Activated CD4-positive, alpha-beta T cell treated with anti-CD3 and anti-CD28 coated beads, Interleukin-2, Interleukin-6, amounts not matched to agents 100 ng/mL and 50 ng/mL, durations not matched to agents 16 hours and 8 hours (primary cell): Measurements from ENCODE around the gene ELN.

Source experiments
- DNase-seq: peaks from one replicate; pipeline ENCODE4 v3.0.0-alpha.2; 2020

Gene ELN

DNA sequence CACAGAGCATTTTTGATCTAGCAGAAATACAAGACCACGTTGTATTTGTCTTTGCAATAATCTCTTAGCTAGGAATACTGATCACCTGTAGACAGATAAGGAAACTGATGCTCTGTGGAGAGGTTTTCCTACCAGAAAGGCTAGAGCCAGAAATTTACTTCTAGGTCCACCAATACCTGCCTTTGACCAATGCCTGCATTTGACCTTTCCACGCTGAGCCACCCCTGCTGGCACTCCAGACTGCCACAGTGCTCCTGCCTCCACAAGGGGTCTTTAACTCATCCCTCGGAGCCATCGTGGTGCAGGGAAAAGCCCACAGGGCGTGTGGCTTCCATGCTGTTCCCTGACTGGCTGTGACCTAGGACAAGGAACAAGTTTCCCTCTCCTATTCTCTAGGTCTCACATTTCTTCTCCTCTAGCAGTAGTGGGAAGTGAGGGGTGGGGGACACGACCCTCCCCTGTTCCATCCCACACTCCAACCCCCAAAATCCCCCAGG is 1.5 kb upstream of the ELN start:
- no peak for DNase-seq

DNA sequence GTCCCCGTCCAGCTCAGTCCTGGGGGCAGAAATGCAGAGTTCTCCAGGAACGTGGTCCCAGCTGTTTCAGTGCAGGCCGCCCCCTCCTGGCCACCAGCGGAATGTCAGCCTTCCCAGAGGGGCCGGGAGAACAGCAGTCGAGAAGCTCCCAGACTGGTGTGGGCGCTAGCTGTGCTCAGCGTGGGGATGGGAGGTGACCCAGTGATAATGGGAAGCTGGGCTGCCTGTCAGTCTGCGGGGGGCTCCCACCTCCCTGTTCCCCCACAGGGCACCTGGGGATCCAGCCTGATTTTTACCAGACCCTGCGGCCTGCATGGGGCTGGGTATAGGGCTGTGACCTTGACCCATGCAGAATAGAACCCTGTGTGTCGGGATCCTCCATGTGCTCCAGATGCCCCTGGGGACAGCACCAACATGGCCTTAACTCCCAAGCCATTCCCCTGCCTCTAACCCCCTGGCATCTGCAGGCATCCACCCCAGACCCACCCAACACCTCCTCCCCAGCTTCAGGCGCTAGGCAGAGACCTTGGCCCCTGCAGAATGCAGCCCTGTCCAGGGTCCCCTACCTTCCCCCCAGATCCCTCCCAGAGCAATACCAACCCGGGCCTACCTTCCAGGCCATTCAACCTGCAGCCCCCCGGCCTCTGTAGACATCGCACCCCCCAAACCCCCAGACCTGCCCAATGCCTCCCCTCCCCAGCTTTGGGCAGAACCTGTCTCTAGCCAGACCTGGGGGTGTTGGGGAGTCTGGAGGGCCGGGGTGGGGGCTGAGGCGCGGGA is 880 bp upstream of the ELN start:
- peak; percentile 71 for DNase-seq

DNA sequence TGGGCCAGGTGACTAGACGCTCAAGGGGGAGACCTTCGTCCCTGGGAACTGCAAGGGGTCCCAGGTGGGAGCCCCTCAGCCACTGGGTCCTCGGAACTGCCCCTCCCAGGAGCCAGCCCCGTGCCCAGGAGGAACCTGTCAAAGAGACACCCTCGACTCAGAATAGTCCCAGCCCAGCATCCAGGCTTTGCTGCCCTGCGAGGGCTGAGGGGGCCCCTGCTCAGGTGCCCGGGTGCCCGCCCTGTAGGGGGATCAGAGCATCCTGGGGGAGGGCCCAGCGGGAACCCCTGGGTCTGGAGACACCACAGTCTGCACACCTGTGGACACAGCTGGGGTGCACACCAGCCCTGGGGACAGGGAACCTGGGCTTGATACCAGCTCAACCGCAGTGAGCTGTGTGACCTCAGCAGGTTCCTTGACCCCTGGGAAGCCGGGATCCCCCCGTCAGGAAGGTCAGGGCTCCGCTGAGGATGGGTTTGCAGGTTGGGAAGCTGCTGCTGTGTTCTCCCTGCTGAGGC is 407 bp downstream of the ELN start:
- DNase-seq: no peak

- DNase-seq: no peak
Observed at GRCh38 chr7:74029089-74029785, 1.3 kb downstream of the ELN start.

DNA sequence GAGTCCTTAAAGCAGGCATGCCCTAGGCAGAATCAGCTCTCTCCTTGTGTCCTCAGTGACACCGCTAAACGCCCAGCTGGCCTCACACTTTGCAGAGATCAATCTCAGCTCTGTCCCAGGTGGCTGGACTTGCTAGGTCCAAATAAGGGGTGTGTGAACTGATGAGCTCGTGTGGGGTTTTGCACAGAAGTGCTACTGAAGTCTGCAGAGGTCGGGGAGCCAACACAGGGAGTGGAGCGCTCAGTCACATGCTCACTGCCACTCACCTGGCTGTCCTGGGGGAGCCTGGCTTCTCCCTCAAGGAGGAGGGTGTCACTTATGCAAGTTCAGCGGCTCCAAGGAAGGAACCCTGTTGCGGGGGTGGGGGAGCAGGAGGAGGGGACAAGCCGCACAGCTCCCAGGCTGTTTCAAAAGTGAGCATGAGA is 2.0 kb downstream of the ELN start:
- no peak for DNase-seq

GRCh38 chr7:74030861-74031260 is 2.9 kb downstream of the ELN start:
- no peak for DNase-seq

GRCh38 chr7:74031403-74032190 is 3.6 kb downstream of the ELN start:
- DNase-seq: no peak

GRCh38 chr7:74032191-74032490 is 4.2 kb downstream of the ELN start:
- no peak for DNase-seq

GRCh38 chr7:74032624-74033371 is 4.8 kb downstream of the ELN start:
- DNase-seq: no peak

DNA sequence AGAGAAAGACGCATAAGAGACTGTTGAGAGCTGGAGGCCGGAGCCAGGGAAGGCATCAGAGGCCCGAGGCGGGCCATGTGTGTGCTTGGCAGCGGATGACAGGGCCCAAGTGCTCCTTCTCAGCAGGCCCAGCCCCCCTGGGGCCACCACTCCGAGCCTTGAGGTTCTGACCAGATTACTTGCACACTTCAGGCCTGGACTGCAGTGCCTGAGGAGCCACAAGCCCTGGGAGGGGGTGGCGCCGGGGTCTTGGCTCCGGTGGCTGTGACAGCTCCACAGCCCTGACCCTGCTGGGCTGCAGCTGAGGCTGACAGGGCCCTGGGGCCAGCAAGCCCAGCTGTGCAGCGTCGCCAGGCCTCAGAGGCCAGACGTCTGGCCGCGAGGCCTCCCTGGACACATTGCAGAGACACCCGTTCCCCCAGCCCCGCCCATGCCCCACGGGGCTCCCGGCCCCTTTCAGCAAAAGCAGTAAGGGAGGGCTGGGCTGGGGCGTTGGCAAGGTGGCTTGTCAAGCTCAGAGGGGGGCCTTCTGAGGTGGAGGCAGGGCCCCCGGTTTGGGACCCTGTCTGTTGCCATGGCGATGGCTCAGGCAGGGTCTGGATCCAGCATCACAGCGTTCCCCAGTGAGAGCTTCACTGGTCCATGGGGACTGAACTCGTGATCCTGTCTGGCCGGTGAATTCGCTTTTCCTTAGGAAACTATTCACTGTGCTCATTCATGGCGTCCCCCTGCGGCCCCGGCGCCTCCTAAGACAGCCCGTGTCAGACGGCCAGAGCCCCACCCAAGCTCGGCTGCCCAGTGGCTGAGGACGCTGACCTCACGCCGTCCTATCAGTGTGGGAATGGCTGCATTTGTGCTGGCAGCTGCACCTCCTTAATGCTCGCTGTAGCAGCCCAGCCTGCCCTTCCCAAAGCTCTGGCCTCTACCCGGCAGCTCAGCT is 5.7 kb downstream of the ELN start:
- DNase-seq: no peak

DNA sequence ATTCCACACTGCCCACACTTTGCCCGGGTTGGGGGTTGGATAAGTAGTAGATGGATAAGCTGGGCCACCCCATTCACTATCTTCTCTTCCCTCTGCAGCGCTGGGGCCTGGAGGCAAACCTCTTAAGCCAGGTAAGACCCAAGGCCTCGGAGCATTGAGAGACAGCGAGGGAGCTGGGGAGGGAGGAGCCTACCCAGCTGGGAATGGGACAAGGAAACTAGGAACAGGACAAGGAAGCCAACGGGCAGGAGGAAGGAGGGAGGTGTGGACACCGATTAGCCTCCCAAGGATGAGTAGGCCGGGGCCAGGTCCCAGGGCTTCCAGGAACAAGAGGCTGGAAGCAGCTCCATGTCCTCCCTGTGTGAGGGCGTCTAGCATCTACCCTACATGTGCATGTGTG is 9.6 kb downstream of the ELN start:
- no peak for DNase-seq

DNA sequence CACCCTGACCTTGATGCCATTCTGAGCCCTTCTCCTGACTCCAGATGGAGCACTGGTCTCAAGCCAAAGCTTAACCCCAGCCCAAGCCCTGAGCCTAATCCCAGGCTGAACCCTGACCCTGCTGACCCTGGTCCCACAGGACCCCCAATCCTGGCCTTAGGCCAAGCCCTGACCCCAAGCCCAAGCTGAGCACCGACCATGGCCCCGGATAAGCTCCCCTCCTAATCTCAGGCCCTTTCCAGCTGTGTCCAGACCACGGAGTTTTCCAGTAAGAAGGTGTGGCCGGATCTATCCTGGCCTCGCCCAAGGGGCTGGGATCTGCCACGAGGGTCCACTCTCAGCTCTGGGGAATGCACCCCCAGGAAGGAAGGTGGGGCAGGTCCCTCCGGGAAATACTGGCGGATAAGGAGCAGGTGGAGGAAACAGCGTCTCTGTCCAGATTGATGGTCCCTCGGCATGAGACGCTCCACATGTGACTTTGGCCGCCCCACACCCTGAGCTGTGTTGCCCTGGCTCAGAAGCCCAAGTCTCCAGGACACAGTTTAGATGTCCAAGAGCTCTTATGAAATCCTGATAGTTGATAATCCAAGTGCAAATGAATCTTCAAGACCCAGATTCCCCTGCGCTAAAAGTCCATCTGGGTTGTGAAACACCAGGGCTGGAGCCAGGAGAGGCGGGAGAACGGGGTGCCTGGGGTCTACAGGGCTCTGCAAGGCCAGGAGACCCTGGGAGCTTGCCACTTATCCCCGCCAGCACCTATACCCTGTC is 10.4 kb downstream of the ELN start:
- no peak for DNase-seq

GRCh38 chr7:74039337-74039736 is 11.4 kb downstream of the ELN start:
- no peak for DNase-seq

DNA sequence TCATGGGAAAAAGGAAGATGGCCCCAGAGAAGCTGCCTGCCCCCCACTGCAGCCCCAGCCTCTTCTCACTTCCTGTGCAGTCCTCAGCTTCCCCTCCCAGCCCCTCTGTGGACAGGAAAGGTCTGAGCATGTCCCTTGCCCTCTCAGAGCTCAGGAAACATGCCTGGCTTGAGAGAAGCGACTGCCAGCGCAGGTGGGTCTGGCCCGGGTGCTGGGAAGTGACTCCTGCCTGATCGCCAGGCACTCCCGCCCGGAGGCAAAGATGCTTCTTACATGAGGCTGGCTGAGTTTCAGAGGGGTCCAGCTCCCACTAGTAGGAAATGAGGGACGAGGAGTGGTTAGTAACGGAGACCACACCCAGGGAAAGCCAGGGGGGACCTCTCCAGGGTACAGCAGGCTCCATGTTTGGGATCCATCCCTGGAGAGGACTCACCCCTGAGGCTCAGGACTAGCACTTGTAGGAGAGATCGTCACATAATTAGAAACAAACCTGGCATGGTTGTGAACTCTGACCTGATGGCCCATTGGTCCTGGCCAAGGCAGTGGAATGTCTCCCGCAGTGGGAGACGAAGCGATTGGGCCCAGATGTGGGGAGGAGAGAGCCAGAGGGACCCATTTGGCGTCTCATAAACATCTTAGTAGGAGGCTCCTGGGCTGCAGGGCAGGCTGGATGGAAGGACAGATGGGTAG is 12.3 kb downstream of the ELN start:
- DNase-seq: no peak

DNA sequence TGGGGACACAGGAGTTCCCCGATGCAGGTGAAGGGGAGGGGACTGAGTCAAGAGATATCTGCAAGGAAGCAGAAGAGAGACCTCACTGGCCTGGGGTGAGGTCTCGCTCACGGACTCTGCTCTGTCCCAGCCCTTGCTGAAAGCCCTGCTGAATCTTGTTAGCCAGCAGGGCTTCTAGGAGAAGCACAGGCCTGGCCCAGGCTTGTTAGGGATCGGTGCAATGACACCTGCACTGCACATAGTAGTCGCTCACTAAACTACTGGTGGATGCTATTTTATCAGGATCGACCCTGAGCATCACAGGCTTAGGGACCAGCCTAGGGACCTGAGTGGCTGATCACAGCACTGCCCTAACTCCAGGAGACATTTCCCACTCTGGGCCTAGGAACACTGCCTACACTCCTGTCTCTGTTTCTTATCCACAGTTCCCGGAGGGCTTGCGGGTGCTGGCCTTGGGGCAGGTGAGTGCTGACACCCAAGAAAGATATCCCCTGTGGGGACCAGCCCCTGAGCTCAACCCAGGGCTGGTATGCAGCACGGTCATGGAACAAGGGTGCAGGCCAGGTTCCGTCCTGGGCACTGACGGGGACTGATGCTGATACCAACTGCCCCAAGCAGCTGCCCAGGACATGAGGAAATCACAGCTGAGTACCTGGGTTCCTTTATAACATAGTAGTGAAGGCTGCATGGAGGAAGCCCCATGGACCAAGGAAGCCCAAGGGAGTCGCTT is 13.0 kb downstream of the ELN start:
- no peak for DNase-seq

GRCh38 chr7:74042746-74043522 is 15.0 kb downstream of the ELN start:
- DNase-seq: no peak

- no peak for DNase-seq
Observed at GRCh38 chr7:74043523-74043951, 15.6 kb downstream of the ELN start.
